GM18499 (cell line): Measurements from ENCODE around the gene TTC22.

Source experiments
- ATAC-seq: cut with Tn5 transposase; IDR thresholded peaks from one replicate; pipeline ENCODE4 v1.9.1; 2021; ENCODE audit warnings: moderate number of reproducible peaks; ENCODE audit not compliant: insufficient read depth, unreplicated experiment

The TTC22 gene

DNA sequence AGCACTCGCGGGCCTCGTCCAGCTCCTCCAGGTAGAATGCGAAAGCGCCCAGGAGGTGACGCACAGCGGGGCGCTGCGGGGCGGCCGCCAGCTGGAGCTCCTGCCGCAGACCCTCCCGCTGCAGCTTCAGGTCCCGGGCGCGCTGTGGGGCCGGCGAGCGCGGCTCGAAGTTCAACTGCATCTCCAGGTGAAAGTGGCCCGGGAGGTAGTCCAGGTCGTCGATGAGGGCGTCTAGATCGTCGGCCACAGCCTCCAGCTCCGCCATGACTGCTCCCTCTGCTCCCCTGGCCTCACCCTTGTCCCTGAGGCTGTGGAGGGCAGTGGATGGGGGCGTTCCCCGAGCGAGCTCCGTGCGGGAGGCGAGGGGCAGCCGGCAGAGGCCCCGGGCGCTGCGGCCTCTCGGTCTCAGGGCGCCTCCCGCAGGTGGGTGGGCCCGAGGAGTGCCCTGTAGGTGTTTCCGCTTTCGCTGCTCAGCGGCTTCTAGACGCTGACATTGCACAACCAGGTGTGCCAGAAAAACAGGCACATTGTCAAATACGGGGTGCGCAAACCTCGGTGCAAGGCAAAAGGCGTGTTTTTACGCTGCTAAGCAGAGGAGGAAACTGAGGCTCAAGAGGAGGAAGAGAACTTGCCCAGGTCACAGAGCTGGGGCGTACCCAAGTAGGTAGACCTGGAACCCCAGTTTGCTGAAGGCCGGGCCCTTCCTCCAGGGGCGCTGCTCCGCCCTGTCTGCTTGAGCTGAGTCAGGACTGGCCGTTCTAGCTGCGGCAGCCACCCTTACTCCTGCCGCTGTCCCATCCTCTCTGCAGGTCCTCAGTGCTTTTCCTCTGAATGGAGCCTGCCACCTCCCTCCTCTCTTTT is at the start of gene TTC22:
Gene TTC22 (minus strand): TSS at position 425 of the 861 bp plus-strand sequence. CDS start 160 bp downstream, at position 265.
- ATAC-seq = peak; percentile 60

DNA sequence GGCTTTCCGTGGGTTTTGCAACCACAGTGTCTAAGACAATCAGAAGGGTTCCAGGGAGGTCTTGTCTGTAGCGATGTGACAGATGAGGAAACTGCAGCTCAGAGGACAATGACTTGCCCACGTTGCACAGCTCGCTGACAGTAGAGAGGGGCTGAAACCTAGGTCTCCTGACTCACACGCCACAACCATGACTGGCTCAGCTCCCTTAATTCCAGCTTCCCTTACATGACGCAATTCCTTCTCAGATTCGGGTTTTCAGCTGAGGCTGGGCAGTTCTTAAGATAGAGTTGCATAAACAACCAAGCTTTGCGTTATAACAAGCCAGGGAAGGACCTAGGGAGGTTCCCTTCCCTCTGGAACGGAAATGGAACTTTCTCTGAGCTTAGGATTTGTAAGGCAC is 49.6 kb upstream of the TTC22 start:
- no peak for ATAC-seq

DNA sequence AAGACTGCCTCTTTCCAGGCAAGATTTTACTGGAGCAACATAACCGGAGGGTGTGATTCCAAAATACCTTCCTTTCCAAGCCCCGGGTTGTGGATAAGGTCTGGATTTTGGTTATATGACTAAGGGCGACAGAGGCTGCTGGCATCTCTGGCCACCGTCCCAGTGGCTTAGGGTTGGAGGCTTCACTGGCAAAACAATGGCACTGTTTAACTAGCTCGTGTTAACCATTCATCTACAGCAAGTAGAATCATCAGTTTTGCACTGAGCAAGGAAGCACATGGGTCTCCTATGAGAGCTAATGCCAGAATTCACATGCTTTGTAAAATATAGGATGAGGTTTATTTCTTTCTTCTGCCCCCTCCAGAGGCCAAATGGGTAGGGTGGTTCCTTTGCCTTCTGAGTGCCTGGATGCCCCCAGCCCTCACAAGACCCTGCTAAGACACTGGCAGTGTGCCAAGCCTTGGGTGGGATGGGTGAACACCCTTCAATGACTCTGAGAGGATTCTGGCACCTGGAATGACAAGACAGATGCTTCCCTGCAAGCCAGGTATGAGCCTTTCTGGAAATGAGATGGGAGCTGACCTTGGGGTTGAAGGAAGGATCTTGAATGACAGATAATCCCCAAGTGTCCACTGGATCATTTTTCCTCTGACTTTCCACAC is 49.1 kb upstream of the TTC22 start:
- ATAC-seq = no peak

DNA sequence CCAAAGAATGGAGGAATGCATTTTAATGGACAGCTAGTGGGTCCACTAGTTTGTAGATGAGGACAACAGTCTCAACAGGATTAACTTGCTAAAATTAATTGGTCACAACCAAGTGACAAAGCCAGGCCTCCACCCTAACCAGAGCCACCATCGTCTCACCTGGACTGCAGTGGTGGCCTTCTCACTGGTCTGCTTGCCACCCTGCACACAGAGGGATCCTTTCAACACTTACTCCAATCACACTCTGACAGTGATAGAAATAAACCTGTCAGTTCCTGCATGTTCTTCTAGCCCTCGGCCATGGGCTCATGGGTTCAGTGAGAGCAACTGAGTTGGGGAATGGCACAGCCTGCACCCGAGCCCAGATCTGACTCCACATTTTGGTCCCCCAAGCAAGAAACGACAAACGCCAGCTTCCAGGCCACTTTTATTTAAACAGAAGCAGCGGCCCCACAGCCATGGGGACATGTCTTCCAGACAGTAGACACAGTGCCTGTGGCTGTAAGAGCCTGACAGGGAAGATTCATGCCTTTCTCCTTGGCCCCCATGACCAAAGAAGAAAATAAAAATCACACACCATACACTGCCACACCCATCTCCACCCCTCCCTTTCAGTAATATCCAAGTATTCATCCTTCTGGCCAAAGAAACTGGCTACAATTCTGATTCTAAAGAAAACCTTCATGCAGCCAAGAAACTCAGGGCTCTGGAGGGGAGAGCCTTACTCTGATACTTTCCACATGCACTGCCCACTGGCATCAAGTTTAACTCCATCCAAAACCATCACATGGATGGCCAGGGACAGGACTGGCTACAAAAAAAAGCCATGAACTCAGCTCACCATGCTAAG is 48.3 kb upstream of the TTC22 start:
- ATAC-seq = no peak

DNA sequence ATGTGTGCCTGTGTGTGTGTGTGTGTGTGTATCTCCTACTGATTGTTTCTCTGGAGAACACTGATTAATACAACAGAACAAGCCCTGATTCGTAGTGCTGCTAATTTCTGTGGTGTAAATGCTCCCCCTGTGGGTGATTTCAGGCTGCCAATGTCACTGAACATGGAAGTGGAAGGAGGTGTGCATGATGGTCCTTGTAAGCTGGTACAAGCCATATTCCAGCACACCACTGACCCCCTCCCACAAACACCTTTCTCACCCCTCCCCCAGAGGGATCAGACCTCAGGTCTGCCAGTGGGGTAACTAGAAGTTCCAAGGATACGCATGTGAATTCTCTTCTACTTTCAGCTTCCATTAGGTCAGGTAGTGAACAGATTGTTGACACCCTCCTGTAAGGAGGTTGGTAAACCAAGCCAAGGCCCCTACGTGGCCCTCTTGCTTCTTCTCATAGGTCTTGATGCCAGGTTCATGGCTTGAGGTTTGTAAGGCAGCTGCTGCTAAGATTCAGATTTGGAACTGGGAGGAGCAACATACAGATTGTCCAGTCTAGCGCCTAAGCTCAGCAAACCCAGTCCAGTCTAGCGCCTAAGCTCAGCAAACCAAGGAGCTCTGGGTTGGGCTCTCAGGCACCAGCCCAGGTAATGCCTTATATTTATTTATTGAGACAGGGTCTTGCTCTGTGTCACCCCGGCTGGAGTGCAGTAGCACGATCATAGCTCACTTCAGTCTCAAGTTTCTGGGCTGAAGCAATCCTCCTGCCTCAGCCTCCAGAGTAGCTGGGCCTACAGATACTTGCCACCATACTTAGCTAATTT is 47.2 kb upstream of the TTC22 start:
- ATAC-seq = no peak

DNA sequence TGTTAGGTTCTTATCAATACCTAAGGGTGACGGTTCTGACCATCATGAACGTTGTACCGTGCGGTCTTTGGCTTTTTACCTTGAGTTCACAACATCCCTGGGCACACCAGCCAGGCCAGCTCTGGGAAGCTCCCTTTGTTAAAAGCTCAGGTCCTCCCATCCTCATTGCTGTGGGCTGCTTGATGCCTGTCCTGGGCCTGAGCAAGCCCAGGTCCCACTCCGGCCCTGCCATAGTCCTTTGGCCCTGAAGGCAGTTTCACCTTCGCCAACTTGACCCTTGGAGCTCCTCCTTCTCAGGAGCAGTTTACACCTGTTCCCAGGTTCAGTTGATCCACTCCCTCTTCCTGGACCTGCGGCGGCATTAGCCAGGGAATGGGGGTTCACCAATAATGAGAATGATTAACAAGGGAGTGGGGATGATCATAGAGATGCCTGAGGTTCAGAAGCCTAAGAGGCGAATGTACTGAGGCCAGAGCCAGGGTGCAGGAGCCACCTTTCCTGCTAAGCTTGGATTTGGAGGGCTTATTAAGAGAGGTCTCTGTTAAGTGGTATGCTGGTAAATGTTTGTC is 45.7 kb upstream of the TTC22 start:
- no peak for ATAC-seq

DNA sequence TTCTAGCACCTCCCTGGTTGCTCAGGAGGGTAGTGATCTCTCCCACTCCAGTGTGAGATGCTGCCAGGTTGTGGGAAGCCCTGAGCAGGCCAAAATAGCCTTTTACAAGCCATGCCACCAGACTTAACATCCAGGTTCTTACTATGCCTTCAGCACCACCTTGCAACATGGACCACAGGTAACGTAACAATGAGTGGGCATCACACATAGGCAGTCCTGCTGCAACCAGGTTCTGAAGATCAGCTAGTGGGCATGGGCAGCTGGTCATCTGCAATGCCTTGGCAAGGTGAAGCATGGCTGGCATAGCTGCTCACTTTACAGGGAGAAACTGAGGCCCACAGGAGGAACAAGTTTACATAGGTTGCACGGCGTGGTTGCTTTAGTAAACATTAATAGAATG is 45.2 kb upstream of the TTC22 start:
- ATAC-seq = no peak

DNA sequence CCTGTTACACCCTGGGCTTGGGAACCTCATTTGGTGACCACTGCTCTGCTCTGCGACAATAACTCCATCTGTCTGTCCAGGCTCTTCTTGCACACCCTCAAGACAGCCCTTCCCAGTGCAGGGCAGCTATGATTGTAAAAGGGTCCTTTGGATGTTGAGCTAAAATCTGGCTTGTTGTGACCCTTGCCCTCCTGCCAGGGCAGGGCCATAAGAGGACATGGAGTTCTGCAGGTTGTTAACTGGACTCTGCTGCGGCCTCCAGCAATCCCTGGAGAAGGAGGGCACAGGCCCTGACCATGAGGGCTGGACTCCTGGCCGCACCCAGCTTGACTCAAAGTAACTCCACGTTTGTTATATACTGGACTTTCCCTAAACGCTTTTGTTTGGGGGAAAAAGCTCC is 44.6 kb upstream of the TTC22 start:
- no peak for ATAC-seq

DNA sequence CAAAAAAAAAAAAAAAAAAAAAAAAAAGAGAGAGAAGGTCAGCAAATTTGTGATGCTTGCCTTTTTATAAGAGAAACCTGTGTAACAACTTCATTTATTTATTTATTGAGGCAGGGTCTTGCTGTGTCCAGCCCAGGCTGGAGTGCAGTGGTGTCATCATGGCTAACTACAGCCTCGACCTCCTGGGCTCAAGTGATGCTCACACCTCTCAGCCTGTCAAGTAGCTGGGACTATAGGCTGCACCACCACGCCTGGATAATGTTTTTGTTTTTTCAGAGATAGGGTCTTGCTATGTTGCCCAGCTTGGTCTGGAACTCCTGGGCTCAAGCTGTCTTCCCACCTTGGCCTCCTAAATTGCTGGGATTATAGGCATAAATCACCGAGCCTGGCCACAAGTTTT is 43.4 kb upstream of the TTC22 start:
- no peak for ATAC-seq

DNA sequence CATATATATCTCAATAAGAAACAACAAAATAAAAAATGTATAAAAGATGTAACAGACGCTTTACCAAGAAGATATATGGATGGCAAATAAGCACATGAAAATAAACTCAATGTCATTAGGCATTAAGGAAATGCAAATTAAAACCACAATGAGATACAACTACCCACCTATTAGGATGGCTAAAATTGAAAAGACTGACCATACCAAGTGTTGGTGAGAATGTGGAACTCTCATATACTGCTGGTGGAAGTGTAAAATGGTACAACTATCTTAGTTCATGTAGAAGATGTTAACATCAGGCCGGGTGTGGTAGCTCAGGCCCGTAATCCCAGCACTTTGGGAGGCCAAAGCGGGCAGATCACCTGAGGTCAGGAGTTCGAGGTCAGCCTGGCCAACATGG is 42.3 kb upstream of the TTC22 start:
- no peak for ATAC-seq

DNA sequence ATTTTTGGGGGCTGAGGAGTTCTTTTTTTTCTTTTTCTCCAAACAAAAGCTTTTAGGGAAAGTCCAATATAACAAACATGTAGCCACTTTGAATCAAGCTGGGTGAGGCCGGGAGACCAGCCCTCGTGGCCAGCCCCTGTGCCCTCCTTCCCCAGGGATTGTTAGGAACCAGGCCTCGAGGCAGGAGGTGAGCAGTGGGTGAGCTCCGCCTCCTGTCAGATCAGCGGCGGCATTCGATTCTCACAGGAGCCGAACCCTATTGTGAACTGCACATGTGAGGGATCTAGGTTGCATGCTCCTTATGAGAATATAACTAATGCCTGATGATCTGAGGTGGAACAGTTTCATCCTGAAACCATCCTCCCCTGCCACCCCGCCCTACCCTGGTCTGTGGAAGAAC is 41.8 kb upstream of the TTC22 start:
- no peak for ATAC-seq

DNA sequence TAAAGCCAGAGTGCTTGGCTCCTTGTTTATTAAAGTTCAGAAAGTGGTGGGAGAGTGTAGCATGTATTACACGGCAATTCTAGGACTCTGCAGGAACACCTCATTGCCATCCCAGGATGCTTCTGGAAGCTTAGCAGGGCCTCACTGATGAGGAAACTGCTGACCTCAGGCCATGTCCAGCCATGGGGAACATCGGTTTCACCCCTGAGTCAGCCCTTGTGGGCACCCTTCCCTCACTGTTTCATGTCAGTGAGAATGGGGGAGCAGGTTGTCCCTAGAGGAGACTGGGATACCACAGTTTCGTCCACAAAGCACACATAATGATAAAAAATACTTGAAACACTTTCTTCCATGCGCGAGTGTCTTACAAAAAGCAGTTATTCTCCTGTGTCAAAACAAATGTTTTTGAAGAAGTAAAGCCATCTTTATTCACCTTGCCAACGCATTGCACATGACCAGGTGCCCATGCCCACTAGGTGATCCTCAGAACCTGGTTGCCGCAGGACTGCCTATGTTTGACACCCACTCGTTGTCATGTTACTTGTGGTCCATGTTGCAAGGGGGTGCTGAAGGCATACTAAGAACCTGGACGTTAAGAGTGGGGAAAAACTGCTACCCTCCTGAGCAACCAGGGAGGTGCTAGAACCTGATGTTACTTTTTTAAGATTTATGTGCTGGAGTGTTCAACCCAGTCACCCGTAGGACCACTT is 41.2 kb upstream of the TTC22 start:
- ATAC-seq = no peak

DNA sequence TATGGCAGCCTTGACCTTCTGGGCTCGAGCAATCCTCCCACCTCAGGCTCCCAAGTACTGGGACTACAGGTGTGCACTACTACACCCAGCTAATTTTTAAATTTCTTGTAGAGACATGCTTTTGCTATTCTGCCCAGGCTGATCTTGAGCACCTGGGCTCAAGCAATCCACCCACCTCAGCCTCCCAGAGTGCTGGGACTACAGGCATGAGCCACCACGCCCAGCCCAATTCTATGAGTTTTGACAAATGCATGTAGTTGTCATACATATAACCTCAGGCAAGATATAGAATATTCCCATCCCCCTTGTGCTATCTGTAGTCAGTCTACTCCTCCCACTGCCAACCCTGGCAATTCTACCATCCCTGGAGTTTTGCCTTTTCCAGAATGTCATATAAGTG is 38.7 kb upstream of the TTC22 start:
- ATAC-seq = no peak

DNA sequence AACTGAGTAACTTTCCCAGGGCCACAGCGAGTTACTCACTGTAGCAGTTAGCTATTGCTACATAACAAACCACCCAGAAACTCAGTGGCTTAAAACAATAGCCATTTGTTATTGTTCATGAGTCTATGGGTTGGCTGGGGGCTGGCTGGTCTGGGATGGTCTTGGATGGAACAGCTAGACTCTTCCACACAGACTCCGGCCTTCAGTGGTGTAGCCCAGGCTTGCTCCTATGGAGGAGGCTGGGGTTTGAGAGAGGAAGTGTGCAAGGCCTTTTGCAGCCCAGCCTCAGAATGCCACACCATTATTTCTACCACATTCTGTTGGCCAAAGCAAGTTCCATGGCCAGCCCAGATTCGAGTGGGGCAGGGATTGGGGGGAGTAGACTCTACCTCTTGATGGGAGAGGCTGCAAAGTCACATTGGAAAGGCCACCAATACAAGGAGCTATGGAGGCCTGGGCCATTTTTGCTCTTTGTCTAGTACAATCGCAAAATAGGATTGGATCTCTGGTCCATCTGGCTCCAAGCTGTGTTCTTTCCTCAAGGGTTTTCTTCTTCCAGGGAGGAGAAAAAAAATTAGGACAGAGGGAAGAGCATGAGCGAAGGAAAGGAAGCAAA is 37.5 kb upstream of the TTC22 start:
- no peak for ATAC-seq

DNA sequence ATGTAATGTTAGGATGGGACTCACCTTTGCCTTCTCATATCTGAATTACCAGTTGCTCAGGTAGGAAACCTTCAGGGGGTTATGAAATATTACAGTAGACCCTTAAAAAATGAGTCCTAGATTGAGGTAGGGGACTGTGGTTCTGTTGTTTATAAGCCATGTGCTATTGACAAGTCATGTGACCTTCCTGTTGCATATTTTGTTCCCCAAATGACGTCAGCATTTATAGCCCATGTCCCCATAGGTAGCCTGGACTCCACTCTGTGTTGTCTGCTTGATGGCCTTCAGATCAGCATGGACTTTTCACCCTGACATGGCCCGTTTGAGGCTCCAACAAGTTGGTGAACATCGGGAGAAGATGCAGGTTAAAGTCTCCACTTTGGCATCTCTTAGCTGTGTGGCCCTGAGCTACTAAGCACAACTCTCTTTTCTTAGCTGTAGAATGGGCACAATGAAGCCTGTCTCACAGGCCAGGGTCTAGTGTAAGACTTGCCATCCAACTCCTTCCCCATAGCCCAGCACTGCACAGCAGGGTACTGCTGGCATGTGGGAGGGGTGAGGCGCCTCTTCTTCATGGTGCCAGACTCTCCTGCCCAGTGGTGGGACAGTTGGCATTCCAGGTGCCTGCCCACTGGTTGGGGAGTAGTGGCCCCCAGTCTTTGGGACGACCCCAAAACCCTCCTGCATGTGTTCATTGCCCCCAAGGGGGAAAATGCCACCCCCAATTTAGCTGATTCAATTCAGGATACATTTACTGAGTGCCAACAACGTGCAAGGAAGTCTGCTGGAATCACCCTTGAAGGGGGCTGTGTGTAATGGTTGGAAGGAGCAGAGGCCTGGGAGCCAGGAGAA is 36.1 kb upstream of the TTC22 start:
- ATAC-seq = no peak

DNA sequence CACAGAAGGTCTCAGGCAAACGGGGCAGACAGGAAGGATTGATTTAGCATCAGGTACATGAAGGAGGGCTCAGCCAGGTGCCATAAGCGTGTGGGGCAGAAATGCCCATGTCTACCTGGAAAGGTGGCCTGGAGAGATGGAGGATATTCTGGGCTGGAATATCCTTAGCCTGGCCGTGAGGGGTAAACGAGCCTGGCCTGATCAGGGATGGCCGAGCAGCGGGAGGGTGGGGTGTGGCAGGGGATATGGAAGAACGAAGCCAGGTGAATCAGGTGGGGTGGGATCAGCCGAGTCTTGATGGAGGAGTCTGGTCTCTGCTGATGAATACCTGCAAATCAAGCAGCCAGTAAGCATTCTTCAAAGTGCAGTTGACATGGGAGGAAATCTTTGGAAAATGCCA is 35.5 kb upstream of the TTC22 start:
- no peak for ATAC-seq

DNA sequence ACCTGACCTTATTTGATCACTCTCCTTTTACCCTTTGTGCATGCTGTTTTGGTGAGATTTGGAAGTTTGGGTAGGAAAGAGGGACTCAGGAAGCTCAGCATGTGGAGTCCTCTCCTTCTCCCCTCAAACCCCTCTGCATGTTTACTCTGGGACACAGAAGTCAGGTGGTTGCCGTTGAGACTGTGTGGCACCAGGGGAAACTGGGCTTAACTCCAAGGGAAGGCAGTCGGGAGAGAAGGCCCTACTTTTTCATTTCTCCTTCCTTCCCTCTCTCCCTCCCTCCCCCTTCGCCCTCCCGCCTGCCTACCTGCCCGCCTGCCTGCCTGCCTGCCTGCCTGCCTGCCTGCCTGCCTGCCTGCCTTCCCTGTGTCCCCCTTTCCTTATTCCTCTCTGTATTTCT is 34.8 kb upstream of the TTC22 start:
- no peak for ATAC-seq
